Panc1 (cell line): Measurements from ENCODE around the gene NIFK. TPM values are rescaled to one million over a fixed set of nuclear protein-coding genes. Genes with fewer than 3 reads are reported as not detected.

Experiments
- ATAC-seq: fragments of 200-7000 bp; cut with Tn5 transposase; 2 replicates; pipeline ENCODE4 v1.9.1; 2020; ENCODE audit warnings: mild to moderate bottlenecking, moderate library complexity
- BruUV-seq: library from RNA; stranded (reverse); fragments of 400-500 nt; replicated peaks from 2 replicates; lab custom pipeline; 2021; lab: Mats Ljungman, UMichigan
- CTCF ChIA-PET: fragments of 300-600 bp; sonication (Branson Sonifier 250); formaldehyde crosslinking; loops from one replicate; lab custom pipeline; 2022; ENCODE audit warnings: antibody characterized with exemption; lab: Charles Lee
- POLR2A ChIA-PET: fragments of 300-600 bp; sonication (Branson Sonifier 250); formaldehyde crosslinking; loops from one replicate; lab custom pipeline; 2022; ENCODE audit warnings: antibody characterized with exemption; lab: Charles Lee
- DNase-seq: peaks from one replicate; pipeline ENCODE4 v3.0.0-alpha.2; 2010; ENCODE audit warnings: low read depth, low spot score
- H3K27ac ChIP-seq: 2 replicates; pipeline ENCODE4 v1.5.1; 2011; ENCODE audit warnings: mild to moderate bottlenecking, low read length, inconsistent platforms
- H3K27me3 ChIP-seq: fragments of 200-500 bp; sonication (Bioruptor generic); 2 replicates; pipeline ENCODE4 v1.6.0; 2014; ENCODE audit warnings: low read length, inconsistent platforms; ENCODE audit not compliant: control insufficient read depth, insufficient read depth
- H3K36me3 ChIP-seq: fragments of 200-500 bp; sonication (Bioruptor generic); 2 replicates; pipeline ENCODE4 v1.5.1; 2014; ENCODE audit warnings: inconsistent platforms, mild to moderate bottlenecking, low read length, moderate library complexity; ENCODE audit not compliant: control insufficient read depth, insufficient read depth
- H3K4me1 ChIP-seq: 2 replicates; pipeline ENCODE4 v1.5.1; 2011; ENCODE audit warnings: inconsistent platforms, mild to moderate bottlenecking, low read length, moderate library complexity; ENCODE audit not compliant: control insufficient read depth, insufficient read depth
- H3K4me3 ChIP-seq, 2 experiments: 2 replicates each; pipeline ENCODE4 v1.5.1; 2011 to 2012; ENCODE audit warnings: low read depth in 2 of 2, low read length in 2 of 2, mild to moderate bottlenecking in 2 of 2, inconsistent platforms in 1 of 2, moderate library complexity in 1 of 2
- H3K9me3 ChIP-seq: fragments of 200-500 bp; sonication (Bioruptor generic); 2 replicates; pipeline ENCODE4 v1.5.1; 2014; ENCODE audit warnings: low read depth, mild to moderate bottlenecking, inconsistent platforms, low read length, moderate library complexity; ENCODE audit not compliant: control insufficient read depth, insufficient read depth
- POLR2AphosphoS5 ChIP-seq: IDR thresholded peaks from 2 replicates; pipeline ENCODE4 v1.6.1; 2012; ENCODE audit warnings: mild to moderate bottlenecking, low read depth, low read length, moderate library complexity
- SIN3A ChIP-seq: IDR thresholded peaks from 2 replicates; pipeline ENCODE4 v1.6.1; 2012; ENCODE audit warnings: low read depth, mild to moderate bottlenecking, low read length, moderate library complexity, borderline replicate concordance; ENCODE audit not compliant: insufficient read depth
- TCF7L2 ChIP-seq: IDR thresholded peaks from 2 replicates; pipeline ENCODE4 v1.6.1; 2011; ENCODE audit warnings: mild to moderate bottlenecking, low read depth, low read length, inconsistent platforms
- in situ Hi-C: cut with HindIII; loops from 2 replicates; pipeline ENCODE4 v1.10.0; 2016; ENCODE audit warnings: low sequenced_read_pairs, low pct_unique_long_range_greater_than_20kb
- intact Hi-C: fragments of 100-400 bp; cut with micrococcal nuclease; formaldehyde crosslinking; loops from one replicate; pipeline ENCODE4 v1.10.0; 2022; ENCODE audit not compliant: unreplicated experiment
- total RNA-seq: library from RNA; stranded (reverse); gene quantifications from one replicate; pipeline ENCODE4 v1.2.1, GENCODE V29; 2021; ENCODE audit not compliant: unreplicated experiment
- TF ChIP-seq, protein P1 (sequence below): fragments of 450-650 bp; IDR thresholded peaks from 2 replicates; pipeline ENCODE4 v1.5.1; 2017; ENCODE audit warnings: mild to moderate bottlenecking
- TF ChIP-seq, protein P2 (sequence below), 2 experiments: IDR thresholded peaks; 2 replicates each; pipeline ENCODE4 v1.6.1; 2011 to 2012; ENCODE audit warnings: low read depth in 2 of 2, control low read depth in 1 of 2, low read length in 1 of 2, mild to moderate bottlenecking in 1 of 2, moderate library complexity in 1 of 2; ENCODE audit not compliant: insufficient read depth in 1 of 2

NIFK gene
- total RNA-seq, 1 experiment from 2014 or later, result 84.5 TPM

DNA sequence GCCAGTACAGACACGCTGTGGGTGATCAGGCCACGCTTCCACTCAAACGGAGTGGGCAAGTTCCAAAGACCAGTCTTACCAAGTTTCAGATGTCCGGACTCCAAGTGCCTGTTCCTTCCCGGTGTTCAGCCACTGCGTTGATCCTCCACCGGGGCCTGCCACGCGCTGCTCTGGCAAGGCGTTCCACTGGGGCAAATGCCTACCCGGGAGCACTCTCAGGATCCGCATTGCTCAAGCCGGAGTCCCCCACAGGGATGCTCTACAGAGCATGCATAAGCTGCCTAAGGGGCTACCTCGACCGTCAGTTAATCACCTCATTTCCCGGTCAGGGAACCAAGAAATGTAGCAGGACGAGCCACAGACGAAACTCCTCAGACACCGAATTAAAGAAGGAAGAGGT is 50.5 kb downstream of the NIFK start:
- H3K9me3 ChIP-seq, result peaks cover 16% of the 10 kb centered on the region
- H3K36me3 ChIP-seq, result no peaks in the 10 kb centered on the region
- no peaks in the 10 kb centered on the region; the same call in 1 of the 2 replicates for H3K4me1 ChIP-seq
- POLR2A ChIA-PET, result no interaction called here
- ATAC-seq (no peak), DNase-seq (no peak)
- TF ChIP-seq POLR2AphosphoS5, result no peak
- TF ChIP-seq SIN3A, result no peak
- TF ChIP-seq TCF7L2, result no peak
- TF ChIP-seq, protein P1, sequence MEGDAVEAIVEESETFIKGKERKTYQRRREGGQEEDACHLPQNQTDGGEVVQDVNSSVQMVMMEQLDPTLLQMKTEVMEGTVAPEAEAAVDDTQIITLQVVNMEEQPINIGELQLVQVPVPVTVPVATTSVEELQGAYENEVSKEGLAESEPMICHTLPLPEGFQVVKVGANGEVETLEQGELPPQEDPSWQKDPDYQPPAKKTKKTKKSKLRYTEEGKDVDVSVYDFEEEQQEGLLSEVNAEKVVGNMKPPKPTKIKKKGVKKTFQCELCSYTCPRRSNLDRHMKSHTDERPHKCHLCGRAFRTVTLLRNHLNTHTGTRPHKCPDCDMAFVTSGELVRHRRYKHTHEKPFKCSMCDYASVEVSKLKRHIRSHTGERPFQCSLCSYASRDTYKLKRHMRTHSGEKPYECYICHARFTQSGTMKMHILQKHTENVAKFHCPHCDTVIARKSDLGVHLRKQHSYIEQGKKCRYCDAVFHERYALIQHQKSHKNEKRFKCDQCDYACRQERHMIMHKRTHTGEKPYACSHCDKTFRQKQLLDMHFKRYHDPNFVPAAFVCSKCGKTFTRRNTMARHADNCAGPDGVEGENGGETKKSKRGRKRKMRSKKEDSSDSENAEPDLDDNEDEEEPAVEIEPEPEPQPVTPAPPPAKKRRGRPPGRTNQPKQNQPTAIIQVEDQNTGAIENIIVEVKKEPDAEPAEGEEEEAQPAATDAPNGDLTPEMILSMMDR, result no peak
- TF ChIP-seq, protein P2, sequence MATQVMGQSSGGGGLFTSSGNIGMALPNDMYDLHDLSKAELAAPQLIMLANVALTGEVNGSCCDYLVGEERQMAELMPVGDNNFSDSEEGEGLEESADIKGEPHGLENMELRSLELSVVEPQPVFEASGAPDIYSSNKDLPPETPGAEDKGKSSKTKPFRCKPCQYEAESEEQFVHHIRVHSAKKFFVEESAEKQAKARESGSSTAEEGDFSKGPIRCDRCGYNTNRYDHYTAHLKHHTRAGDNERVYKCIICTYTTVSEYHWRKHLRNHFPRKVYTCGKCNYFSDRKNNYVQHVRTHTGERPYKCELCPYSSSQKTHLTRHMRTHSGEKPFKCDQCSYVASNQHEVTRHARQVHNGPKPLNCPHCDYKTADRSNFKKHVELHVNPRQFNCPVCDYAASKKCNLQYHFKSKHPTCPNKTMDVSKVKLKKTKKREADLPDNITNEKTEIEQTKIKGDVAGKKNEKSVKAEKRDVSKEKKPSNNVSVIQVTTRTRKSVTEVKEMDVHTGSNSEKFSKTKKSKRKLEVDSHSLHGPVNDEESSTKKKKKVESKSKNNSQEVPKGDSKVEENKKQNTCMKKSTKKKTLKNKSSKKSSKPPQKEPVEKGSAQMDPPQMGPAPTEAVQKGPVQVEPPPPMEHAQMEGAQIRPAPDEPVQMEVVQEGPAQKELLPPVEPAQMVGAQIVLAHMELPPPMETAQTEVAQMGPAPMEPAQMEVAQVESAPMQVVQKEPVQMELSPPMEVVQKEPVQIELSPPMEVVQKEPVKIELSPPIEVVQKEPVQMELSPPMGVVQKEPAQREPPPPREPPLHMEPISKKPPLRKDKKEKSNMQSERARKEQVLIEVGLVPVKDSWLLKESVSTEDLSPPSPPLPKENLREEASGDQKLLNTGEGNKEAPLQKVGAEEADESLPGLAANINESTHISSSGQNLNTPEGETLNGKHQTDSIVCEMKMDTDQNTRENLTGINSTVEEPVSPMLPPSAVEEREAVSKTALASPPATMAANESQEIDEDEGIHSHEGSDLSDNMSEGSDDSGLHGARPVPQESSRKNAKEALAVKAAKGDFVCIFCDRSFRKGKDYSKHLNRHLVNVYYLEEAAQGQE (IDR thresholded peaks at IDR 0.05; ENCODE audit: insufficient read depth in 1 of 2, low read depth in 2 of 2, low read length in 1 of 2), result no peak
- H3K4me3 ChIP-seq, result no peak overlapping the region
- no peak overlapping the region for H3K27ac ChIP-seq
- intact Hi-C loops (no loop called here), in situ Hi-C loops (no loop called here)
- no peaks in the 10 kb centered on the region for H3K27me3 ChIP-seq
- CTCF ChIA-PET, result no interaction called here
- BruUV-seq, result no TSS peak

GRCh38 chr2:121682396-121683298 is 54.0 kb downstream of the NIFK start:
- in situ Hi-C loops, result no loop called here
- CTCF ChIA-PET, result no interaction called here
- no peak for ATAC-seq

More at GRCh38 chr2:121682396-121683298, 54.0 kb downstream of the NIFK start:
- intact Hi-C loops, result no loop called here
- POLR2A ChIA-PET, result no interaction called here
- no TSS peak for BruUV-seq
- DNase-seq, result no peak
- H3K36me3 ChIP-seq, result no peaks in the 10 kb centered on the region
- no peaks in the 10 kb centered on the region for H3K27me3 ChIP-seq
- no peak overlapping the region for H3K27ac ChIP-seq
- no peaks in the 10 kb centered on the region for H3K4me1 ChIP-seq
- peaks cover 16% of the 10 kb centered on the region for H3K9me3 ChIP-seq
- no peak overlapping the region for H3K4me3 ChIP-seq
- TF ChIP-seq SIN3A (no peak), TCF7L2 (no peak), POLR2AphosphoS5 (no peak)
- TF ChIP-seq, protein P2 (IDR thresholded peaks at IDR 0.05; ENCODE audit: insufficient read depth in 1 of 2, low read depth in 2 of 2, low read length in 1 of 2), result no peak
- TF ChIP-seq, protein P1, result no peak
